ENCODE data around the gene BGLAP. TPM values are rescaled to one million over a fixed set of nuclear protein-coding genes. Genes with fewer than 3 reads are reported as not detected.

Gene BGLAP
- total and polyA plus RNA-seq, 2 of the 13 experiments (the other 11 are each of a cell fraction or from before 2014, with no cell fraction given): 0.62 to 1.6 TPM

DNA sequence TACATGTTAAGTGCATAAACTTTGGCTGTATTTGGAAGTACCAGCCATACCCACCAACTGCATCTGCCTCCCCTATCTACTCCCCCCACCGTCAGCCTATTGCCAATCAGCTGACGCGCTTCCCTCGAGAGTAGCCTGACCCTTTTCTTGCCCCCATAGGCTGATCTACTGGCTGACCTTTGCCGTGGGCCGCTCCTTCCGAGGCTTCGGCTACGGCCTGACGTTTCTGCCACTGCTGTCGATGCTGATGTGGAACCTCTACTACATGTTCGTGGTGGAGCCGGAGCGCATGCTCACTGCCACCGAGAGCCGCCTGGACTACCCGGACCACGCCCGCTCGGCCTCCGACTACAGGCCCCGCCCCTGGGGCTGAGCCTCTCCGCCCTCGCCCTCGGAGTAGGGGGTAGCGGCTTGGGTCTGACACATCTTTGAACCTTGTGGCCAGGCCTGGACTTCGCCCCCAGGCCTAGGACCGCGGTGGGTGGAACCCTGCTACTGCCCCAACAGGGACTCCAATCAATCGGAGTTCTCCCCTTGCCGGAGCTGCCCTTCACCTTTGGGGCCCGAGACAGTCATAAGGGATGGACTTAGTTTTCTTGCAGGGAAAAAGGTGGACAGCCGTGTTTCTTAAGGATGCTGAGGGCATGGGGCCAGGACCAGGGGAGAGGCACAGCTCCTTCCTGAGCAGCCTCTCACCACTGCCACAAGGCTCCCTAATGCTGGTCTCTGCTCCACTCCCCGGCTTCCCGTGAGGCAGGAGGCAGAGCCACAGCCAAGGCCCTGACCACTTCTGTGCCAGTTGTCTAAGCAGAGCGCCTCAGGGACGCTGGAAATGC lies 49.5 kb downstream of the BGLAP start (continued):
- TF ChIP-seq, protein P1, sequence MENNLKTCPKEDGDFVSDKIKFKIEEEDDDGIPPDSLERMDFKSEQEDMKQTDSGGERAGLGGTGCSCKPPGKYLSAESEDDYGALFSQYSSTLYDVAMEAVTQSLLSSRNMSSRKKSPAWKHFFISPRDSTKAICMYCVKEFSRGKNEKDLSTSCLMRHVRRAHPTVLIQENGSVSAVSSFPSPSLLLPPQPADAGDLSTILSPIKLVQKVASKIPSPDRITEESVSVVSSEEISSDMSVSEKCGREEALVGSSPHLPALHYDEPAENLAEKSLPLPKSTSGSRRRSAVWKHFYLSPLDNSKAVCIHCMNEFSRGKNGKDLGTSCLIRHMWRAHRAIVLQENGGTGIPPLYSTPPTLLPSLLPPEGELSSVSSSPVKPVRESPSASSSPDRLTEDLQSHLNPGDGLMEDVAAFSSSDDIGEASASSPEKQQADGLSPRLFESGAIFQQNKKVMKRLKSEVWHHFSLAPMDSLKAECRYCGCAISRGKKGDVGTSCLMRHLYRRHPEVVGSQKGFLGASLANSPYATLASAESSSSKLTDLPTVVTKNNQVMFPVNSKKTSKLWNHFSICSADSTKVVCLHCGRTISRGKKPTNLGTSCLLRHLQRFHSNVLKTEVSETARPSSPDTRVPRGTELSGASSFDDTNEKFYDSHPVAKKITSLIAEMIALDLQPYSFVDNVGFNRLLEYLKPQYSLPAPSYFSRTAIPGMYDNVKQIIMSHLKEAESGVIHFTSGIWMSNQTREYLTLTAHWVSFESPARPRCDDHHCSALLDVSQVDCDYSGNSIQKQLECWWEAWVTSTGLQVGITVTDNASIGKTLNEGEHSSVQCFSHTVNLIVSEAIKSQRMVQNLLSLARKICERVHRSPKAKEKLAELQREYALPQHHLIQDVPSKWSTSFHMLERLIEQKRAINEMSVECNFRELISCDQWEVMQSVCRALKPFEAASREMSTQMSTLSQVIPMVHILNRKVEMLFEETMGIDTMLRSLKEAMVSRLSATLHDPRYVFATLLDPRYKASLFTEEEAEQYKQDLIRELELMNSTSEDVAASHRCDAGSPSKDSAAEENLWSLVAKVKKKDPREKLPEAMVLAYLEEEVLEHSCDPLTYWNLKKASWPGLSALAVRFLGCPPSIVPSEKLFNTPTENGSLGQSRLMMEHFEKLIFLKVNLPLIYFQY (CRISPR knock-in tag; IDR thresholded peaks at IDR 0.05; ENCODE audit: borderline replicate concordance): peak; percentile 55; the same call in 1 of the 2 replicates
- TF ChIP-seq MIER3 (CRISPR knock-in tag; IDR thresholded peaks at IDR 0.05; ENCODE audit: borderline replicate concordance): peak; percentile 45; the same call in 1 of the 2 replicates
- TF ChIP-seq CREM (IDR thresholded peaks at IDR 0.05): no peak
- TF ChIP-seq CREM (CRISPR knock-in tag; IDR thresholded peaks at IDR 0.05): no peak
- TF ChIP-seq, protein P2, sequence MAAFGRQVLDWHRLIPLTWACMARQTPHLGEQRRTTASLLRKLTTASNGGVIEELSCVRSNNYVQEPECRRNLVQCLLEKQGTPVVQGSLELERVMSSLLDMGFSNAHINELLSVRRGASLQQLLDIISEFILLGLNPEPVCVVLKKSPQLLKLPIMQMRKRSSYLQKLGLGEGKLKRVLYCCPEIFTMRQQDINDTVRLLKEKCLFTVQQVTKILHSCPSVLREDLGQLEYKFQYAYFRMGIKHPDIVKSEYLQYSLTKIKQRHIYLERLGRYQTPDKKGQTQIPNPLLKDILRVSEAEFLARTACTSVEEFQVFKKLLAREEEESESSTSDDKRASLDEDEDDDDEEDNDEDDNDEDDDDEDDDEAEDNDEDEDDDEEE (CRISPR knock-in tag; IDR thresholded peaks at IDR 0.05): no peak
- TF ChIP-seq FOSL2 (CRISPR knock-in tag; IDR thresholded peaks at IDR 0.05): peak; percentile 76
- TF ChIP-seq ARNTL (CRISPR knock-in tag; IDR thresholded peaks at IDR 0.05): no peak; the same call in 1 of the 2 replicates
- TF ChIP-seq, protein P3, sequence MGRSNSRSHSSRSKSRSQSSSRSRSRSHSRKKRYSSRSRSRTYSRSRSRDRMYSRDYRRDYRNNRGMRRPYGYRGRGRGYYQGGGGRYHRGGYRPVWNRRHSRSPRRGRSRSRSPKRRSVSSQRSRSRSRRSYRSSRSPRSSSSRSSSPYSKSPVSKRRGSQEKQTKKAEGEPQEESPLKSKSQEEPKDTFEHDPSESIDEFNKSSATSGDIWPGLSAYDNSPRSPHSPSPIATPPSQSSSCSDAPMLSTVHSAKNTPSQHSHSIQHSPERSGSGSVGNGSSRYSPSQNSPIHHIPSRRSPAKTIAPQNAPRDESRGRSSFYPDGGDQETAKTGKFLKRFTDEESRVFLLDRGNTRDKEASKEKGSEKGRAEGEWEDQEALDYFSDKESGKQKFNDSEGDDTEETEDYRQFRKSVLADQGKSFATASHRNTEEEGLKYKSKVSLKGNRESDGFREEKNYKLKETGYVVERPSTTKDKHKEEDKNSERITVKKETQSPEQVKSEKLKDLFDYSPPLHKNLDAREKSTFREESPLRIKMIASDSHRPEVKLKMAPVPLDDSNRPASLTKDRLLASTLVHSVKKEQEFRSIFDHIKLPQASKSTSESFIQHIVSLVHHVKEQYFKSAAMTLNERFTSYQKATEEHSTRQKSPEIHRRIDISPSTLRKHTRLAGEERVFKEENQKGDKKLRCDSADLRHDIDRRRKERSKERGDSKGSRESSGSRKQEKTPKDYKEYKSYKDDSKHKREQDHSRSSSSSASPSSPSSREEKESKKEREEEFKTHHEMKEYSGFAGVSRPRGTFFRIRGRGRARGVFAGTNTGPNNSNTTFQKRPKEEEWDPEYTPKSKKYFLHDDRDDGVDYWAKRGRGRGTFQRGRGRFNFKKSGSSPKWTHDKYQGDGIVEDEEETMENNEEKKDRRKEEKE (IDR thresholded peaks at IDR 0.05): no peak

Small RNA genes lying within 50 kb of the gene (small RNA-seq; reads per million reads assigned to genes)
- gene RF00568 (ENCODE audit: insufficient read depth in 2 of 3, insufficient read length in 3 of 3, low read depth in 2 of 3, low replicate concordance in 1 of 3): 0 reads per million in 3 experiments

Other genes with a start within 250 kb of the BGLAP start
- 150 and 284 TPM in 2 replicates for gene SSR2, start 221.2 kb upstream of the BGLAP start, total RNA-seq (2016; rRNA removed; fragmentation: Illumina TruSeq; extraction: Trizol)
- 442 and 461 TPM in 2 replicates for gene SSR2, start 221.2 kb upstream of the BGLAP start, polyA plus RNA-seq (2011; rRNA removed)
- 31.5 and 33.2 TPM in 2 replicates for gene UBQLN4, start 188.4 kb upstream of the BGLAP start, total RNA-seq (2016; rRNA removed; fragmentation: Illumina TruSeq; extraction: Trizol)
- 39.8 and 42.0 TPM in 2 replicates for gene UBQLN4, start 188.4 kb upstream of the BGLAP start, polyA plus RNA-seq (2011; rRNA removed)
- gene LAMTOR2, start 187.4 kb upstream of the BGLAP start, total RNA-seq (2016; rRNA removed; fragmentation: Illumina TruSeq; extraction: Trizol): 66.4 and 84.0 TPM in 2 replicates
- gene LAMTOR2, start 187.4 kb upstream of the BGLAP start, polyA plus RNA-seq (2011; rRNA removed): 36.5 and 44.9 TPM in 2 replicates
- 0.20 TPM in 1 of 2 replicates, not detected in the other for gene RAB25, start 181.0 kb upstream of the BGLAP start, total RNA-seq (2016; rRNA removed; fragmentation: Illumina TruSeq; extraction: Trizol)
- gene RAB25, start 181.0 kb upstream of the BGLAP start, polyA plus RNA-seq (2011; rRNA removed): 0.12 and 0.22 TPM in 2 replicates
- 7.6 TPM in 2 replicates for gene MEX3A, start 159.7 kb upstream of the BGLAP start, total RNA-seq (2016; rRNA removed; fragmentation: Illumina TruSeq; extraction: Trizol)
- 9.0 and 9.1 TPM in 2 replicates for gene MEX3A, start 159.7 kb upstream of the BGLAP start, polyA plus RNA-seq (2011; rRNA removed)
- gene LMNA, start 127.5 kb upstream of the BGLAP start, total RNA-seq (2016; rRNA removed; fragmentation: Illumina TruSeq; extraction: Trizol): 190 and 225 TPM in 2 replicates
- gene LMNA, start 127.5 kb upstream of the BGLAP start, polyA plus RNA-seq (2011; rRNA removed): 107 and 110 TPM in 2 replicates
- 0.09 TPM in 1 of 2 replicates, not detected in the other for gene SEMA4A, start 88.6 kb upstream of the BGLAP start, total RNA-seq (2016; rRNA removed; fragmentation: Illumina TruSeq; extraction: Trizol)
- 0.14 and 0.20 TPM in 2 replicates for gene SEMA4A, start 88.6 kb upstream of the BGLAP start, polyA plus RNA-seq (2011; rRNA removed)
- 10.7 and 12.4 TPM in 2 replicates for gene SLC25A44, start 48.1 kb upstream of the BGLAP start, total RNA-seq (2016; rRNA removed; fragmentation: Illumina TruSeq; extraction: Trizol)
- 13.4 and 14.3 TPM in 2 replicates for gene SLC25A44, start 48.1 kb upstream of the BGLAP start, polyA plus RNA-seq (2011; rRNA removed)
- 89.0 and 94.7 TPM in 2 replicates for gene PMF1, start 29.2 kb upstream of the BGLAP start, total RNA-seq (2016; rRNA removed; fragmentation: Illumina TruSeq; extraction: Trizol)
- 68.4 and 72.5 TPM in 2 replicates for gene PMF1, start 29.2 kb upstream of the BGLAP start, polyA plus RNA-seq (2011; rRNA removed)
- 0.14 and 0.82 TPM in 2 replicates for gene PAQR6, start 5.9 kb downstream of the BGLAP start, total RNA-seq (2016; rRNA removed; fragmentation: Illumina TruSeq; extraction: Trizol)
- 1.4 and 2.0 TPM in 2 replicates for gene PAQR6, start 5.9 kb downstream of the BGLAP start, polyA plus RNA-seq (2011; rRNA removed)
- gene SMG5, start 40.6 kb downstream of the BGLAP start, total RNA-seq (2016; rRNA removed; fragmentation: Illumina TruSeq; extraction: Trizol): 63.3 and 84.0 TPM in 2 replicates
- gene SMG5, start 40.6 kb downstream of the BGLAP start, polyA plus RNA-seq (2011; rRNA removed): 50.5 and 65.4 TPM in 2 replicates
- 1.0 and 1.9 TPM in 2 replicates for gene TMEM79, start 42.1 kb downstream of the BGLAP start, total RNA-seq (2016; rRNA removed; fragmentation: Illumina TruSeq; extraction: Trizol)
- 0.99 and 1.2 TPM in 2 replicates for gene TMEM79, start 42.1 kb downstream of the BGLAP start, polyA plus RNA-seq (2011; rRNA removed)
- 39.1 and 75.8 TPM in 2 replicates for gene GLMP, start 53.5 kb downstream of the BGLAP start, total RNA-seq (2016; rRNA removed; fragmentation: Illumina TruSeq; extraction: Trizol)
- 41.4 and 44.6 TPM in 2 replicates for gene GLMP, start 53.5 kb downstream of the BGLAP start, polyA plus RNA-seq (2011; rRNA removed)
- 0.24 TPM in 1 of 2 replicates, not detected in the other for gene VHLL, start 57.1 kb downstream of the BGLAP start, total RNA-seq (2016; rRNA removed; fragmentation: Illumina TruSeq; extraction: Trizol)
- gene VHLL, start 57.1 kb downstream of the BGLAP start, polyA plus RNA-seq (2011; rRNA removed): not detected in 2 replicates
- gene CCT3, start 96.1 kb downstream of the BGLAP start, total RNA-seq (2016; rRNA removed; fragmentation: Illumina TruSeq; extraction: Trizol): 615 and 870 TPM in 2 replicates
- 301 and 319 TPM in 2 replicates for gene CCT3, start 96.1 kb downstream of the BGLAP start, polyA plus RNA-seq (2011; rRNA removed)
- 1.6 and 2.6 TPM in 2 replicates for gene TSACC, start 96.3 kb downstream of the BGLAP start, total RNA-seq (2016; rRNA removed; fragmentation: Illumina TruSeq; extraction: Trizol)
- 1.5 and 1.6 TPM in 2 replicates for gene TSACC, start 96.3 kb downstream of the BGLAP start, polyA plus RNA-seq (2011; rRNA removed)
- 19.9 and 73.5 TPM in 2 replicates for gene RHBG, start 127.0 kb downstream of the BGLAP start, total RNA-seq (2016; rRNA removed; fragmentation: Illumina TruSeq; extraction: Trizol)
- gene RHBG, start 127.0 kb downstream of the BGLAP start, polyA plus RNA-seq (2011; rRNA removed): 61.8 and 90.0 TPM in 2 replicates

Measured in HepG2 (cell line).